Progenitor cell of endocrine pancreas (in vitro differentiated cells): ENCODE data around the gene COL1A1. TPM values are rescaled to one million over a fixed set of nuclear protein-coding genes. Genes with fewer than 3 reads are reported as not detected.

Experiments used
- DNase-seq: peaks from one replicate; pipeline ENCODE4 v3.0.0; 2021; ENCODE audit warnings: low spot score; ENCODE audit not compliant: unreplicated experiment
- H3K27ac Mint-ChIP-seq: 2 replicates; pipeline ENCODE4 v1.8.0; 2021; ENCODE audit warnings: mild to moderate bottlenecking, moderate library complexity, mixed read lengths
- H3K27me3 Mint-ChIP-seq: 2 replicates; pipeline ENCODE4 v1.8.0; 2021; ENCODE audit warnings: mixed read lengths
- H3K36me3 Mint-ChIP-seq: 2 replicates; pipeline ENCODE4 v1.8.0; 2022; ENCODE audit warnings: mixed read lengths; ENCODE audit not compliant: insufficient read depth
- H3K4me1 Mint-ChIP-seq: 2 replicates; pipeline ENCODE4 v1.8.0; 2021; ENCODE audit warnings: low read depth, mixed read lengths
- H3K4me3 Mint-ChIP-seq: 2 replicates; pipeline ENCODE4 v1.8.0; 2021; ENCODE audit warnings: low read depth, mild to moderate bottlenecking, moderate library complexity, mixed read lengths
- H3K9me3 Mint-ChIP-seq: 2 replicates; pipeline ENCODE4 v1.8.0; 2021; ENCODE audit warnings: low read depth, mixed read lengths
- total RNA-seq: library from RNA; stranded (reverse); gene quantifications from 2 replicates; pipeline ENCODE4 v1.2.1, GENCODE V29; 2021
- TF ChIP-seq, protein P1 (sequence below): fragments of 200-600 bp; sonication (generic); IDR thresholded peaks from one replicate; pipeline ENCODE4 v1.5.0; 2021; ENCODE audit warnings: antibody characterized with exemption, mild to moderate bottlenecking; ENCODE audit not compliant: unreplicated experiment

COL1A1 gene
- total RNA-seq, 1 donor from 2014 or later, result 26.7 TPM

DNA sequence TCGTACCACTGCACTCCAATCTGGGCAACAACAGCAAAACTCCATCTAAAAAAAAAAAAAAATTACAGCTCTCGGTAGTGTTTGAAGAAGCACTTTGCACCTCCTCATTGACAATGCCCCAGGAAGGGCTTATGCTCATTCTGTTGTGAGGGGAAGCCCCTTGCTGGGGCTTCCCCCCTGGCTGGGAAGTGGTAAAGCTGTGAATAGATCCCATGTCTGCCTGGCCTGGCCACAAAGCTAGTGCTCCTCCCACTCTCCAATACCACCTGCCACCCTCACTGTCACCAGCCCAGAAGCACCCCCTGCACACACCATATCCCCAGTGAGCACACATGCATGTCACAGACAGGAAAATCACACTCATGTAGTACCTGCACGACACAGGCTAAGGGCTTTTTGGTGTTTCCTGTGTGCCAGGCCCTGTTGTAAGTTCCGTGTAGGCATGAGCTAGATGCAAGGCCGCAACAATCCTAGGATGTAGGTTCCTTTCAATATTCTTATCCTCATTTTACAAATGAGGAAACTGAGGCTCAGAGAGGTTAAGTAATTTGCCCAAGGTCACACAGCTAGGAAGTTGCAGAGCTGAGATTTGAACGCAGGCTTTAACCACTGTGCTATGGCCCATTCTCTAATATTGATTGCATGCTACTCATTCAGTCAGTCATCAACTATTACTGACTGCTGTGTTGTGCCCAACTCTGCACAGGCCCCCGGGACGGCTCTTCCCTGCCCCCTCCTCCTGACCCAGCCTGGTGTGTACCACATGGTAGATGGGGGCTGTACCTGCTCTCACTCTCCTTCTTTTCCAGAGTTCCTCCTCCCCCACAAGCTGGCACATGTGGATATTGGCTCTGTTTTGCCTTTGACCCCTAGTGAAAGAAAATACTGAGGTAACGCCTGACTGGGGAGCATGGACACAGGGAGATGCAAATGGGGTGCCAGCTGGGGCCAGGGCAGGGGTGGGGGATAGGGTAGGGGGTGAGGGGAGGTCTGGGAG lies 11.9 kb upstream of the COL1A1 start:
- TF ChIP-seq, protein P1, sequence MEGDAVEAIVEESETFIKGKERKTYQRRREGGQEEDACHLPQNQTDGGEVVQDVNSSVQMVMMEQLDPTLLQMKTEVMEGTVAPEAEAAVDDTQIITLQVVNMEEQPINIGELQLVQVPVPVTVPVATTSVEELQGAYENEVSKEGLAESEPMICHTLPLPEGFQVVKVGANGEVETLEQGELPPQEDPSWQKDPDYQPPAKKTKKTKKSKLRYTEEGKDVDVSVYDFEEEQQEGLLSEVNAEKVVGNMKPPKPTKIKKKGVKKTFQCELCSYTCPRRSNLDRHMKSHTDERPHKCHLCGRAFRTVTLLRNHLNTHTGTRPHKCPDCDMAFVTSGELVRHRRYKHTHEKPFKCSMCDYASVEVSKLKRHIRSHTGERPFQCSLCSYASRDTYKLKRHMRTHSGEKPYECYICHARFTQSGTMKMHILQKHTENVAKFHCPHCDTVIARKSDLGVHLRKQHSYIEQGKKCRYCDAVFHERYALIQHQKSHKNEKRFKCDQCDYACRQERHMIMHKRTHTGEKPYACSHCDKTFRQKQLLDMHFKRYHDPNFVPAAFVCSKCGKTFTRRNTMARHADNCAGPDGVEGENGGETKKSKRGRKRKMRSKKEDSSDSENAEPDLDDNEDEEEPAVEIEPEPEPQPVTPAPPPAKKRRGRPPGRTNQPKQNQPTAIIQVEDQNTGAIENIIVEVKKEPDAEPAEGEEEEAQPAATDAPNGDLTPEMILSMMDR, result no peak
- no peak for DNase-seq
- Mint-ChIP-seq H3K27ac (no peak overlapping the region), H3K4me1 (peaks cover 31% of the 10 kb centered on the region), H3K9me3 (no peaks in the 10 kb centered on the region), H3K36me3 (no peaks in the 10 kb centered on the region), H3K4me3 (no peak overlapping the region), H3K27me3 (peaks cover 18% of the 10 kb centered on the region)

- Mint-ChIP-seq H3K36me3 (no peaks in the 10 kb centered on the region), H3K9me3 (no peaks in the 10 kb centered on the region), H3K4me3 (no peak overlapping the region), H3K27me3 (peaks cover 28% of the 10 kb centered on the region), H3K27ac (no peak overlapping the region), H3K4me1 (peaks cover 30% of the 10 kb centered on the region)
- TF ChIP-seq, protein P1, result no peak
- no peak for DNase-seq
Measured at GRCh38 chr17:50212121-50212843, 10.9 kb upstream of the COL1A1 start.

GRCh38 chr17:50211249-50212120 lies 10.1 kb upstream of the COL1A1 start:
- Mint-ChIP-seq H3K27ac (peak overlapping the region; percentile 75), H3K27me3 (peaks cover 34% of the 10 kb centered on the region), H3K4me3 (peak overlapping the region; percentile 12), H3K36me3 (no peaks in the 10 kb centered on the region), H3K4me1 (peaks cover 33% of the 10 kb centered on the region), H3K9me3 (no peaks in the 10 kb centered on the region)
- DNase-seq, result no peak
- TF ChIP-seq, protein P1, result no peak

DNA sequence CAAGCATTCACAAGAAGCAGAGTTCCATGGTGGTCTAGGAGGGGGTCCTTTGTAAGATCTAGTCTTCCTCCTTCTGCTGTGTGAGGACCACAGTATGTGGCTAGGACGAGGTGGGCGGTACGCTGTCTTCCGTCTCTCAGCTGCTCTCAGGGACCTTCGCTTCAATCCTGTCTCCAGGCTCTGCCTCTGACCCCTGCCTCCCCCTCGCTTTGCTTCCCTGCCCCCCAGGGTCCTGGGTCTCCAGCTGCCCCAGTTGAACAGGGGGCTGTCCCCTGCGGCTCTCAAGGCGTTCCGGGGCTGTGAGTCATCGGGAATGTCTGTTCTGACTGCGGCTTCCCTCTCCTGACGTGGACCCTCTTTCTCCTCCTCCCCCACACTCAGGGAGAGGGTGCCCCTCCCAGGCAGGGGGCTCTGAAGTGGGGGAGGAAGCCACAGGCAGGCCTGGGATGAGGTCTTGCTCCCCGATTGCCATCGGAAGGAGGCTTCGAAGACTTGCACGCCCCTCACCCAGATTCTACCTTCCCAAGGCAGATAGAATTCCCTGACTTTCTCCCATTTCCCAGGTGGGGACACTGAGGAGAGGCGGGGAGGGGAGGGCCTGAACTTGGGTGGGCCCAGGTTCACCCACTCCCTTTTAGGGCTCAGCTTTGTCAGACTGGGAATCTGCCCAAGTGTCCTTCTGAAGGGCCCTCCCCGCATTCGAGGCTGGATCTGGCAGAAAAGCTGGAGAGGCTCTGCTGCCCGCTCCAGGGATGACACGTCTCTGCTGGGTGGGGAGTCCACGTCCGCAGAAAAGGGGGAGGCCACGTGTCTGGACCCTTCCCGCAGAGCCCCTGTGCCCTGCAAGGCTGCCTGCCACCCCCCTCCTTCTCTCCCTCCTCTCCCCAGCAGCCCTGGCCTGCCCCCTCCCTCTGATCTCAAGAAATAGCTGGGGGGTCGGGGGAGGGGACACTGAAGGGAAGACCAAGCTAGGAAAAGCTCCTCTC lies 9.1 kb upstream of the COL1A1 start:
- no peak for DNase-seq
- H3K4me1 Mint-ChIP-seq, result peaks cover 33% of the 10 kb centered on the region
- peak overlapping the region; percentile 75 for H3K27ac Mint-ChIP-seq
- TF ChIP-seq, protein P1, result no peak
- no peaks in the 10 kb centered on the region for H3K9me3 Mint-ChIP-seq
- H3K27me3 Mint-ChIP-seq, result peaks cover 41% of the 10 kb centered on the region
- H3K4me3 Mint-ChIP-seq, result no peak overlapping the region
- H3K36me3 Mint-ChIP-seq, result no peaks in the 10 kb centered on the region
